LoVo (cell line): Measurements from ENCODE around the gene ESYT1.
A peak's percentile ranks its signal among the peaks of the same experiment; 100 is the strongest.
"Not testable (repeated sequence)": the region's sequence is repeated elsewhere in the genome, so short reads cannot be mapped to it uniquely, and the experiment has no call there.

ENCODE experiments used
- DNase-seq: peaks from one replicate; pipeline ENCODE4 v3.0.0-alpha.2; 2016; ENCODE audit warnings: low spot score

Gene ESYT1

DNA sequence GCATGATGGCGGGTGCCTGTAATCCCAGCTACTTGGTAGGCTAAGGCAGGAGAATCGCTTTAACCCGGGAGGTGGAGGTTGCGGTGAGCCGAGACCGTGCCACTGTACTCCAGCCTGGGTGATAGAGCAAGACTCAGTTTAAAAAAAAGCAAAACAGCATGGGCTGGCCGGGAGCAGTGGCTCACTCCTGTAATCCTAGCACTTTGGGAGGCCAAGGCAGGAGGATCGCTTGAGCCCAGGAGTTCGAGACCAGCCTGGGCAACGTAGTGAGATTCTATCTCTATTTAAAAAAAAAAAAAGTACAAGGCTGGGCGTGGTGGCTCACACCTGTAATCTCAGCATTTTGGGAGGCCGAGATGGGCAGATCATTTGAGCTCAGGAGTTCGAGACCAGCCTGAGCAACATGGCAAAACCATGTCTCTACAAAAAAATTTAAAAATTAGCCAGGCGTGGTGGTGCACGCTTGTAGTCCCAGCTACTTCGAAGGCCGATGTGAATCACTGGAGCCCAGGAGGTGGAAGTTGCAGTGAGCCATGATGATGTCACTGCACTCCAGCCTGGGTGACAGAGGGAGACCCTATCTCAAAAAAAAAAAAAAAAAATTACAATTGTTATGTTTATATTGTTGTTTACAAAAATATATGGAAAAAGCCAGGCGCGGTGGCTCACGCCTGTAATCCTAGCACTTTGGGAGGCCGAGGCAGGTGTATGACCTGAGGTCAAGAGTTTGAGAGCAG lies 28.6 kb downstream of the ESYT1 start:
- not testable (repeated sequence) for DNase-seq

GRCh38 chr12:56157201-56158028 lies 29.3 kb downstream of the ESYT1 start:
- DNase-seq, result peak; percentile 88

GRCh38 chr12:56158029-56158925 lies 30.2 kb downstream of the ESYT1 start, which contains the start of gene MYL6:
MYL6 (plus strand) TSS chr12:56158359; CDS start chr12:56158402, 43 bp downstream.
- DNase-seq, result peak; percentile 100

- peak; percentile 76 for DNase-seq
These were observed 30.9 kb downstream of the ESYT1 start for GRCh38 chr12:56158926-56159461.

DNA sequence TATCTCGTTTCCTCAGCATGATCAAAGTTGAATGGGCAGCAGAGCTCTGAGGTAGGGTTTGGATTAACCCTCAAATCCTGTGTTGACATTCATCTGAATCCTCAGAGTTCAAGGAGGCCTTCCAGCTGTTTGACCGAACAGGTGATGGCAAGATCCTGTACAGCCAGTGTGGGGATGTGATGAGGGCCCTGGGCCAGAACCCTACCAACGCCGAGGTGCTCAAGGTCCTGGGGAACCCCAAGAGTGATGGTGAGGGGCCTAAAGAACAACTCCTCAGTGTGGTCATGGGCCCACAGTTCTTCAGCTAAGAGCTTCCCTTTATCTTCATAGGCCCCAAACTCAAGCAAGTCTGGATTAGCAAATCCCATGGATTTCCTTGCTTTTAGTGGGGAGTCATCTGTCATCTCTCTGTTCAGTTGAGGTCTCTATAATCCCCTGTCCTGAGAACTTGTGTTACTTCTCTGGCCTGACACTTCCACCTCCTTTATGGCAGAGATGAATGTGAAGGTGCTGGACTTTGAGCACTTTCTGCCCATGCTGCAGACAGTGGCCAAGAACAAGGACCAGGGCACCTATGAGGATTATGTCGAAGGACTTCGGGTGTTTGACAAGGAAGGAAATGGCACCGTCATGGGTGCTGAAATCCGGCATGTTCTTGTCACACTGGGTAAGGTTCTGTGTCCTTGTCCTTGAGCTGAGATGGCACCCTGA lies 31.6 kb downstream of the ESYT1 start:
- DNase-seq, result no peak

GRCh38 chr12:56160193-56160763 lies 32.2 kb downstream of the ESYT1 start:
- DNase-seq, result no peak

DNA sequence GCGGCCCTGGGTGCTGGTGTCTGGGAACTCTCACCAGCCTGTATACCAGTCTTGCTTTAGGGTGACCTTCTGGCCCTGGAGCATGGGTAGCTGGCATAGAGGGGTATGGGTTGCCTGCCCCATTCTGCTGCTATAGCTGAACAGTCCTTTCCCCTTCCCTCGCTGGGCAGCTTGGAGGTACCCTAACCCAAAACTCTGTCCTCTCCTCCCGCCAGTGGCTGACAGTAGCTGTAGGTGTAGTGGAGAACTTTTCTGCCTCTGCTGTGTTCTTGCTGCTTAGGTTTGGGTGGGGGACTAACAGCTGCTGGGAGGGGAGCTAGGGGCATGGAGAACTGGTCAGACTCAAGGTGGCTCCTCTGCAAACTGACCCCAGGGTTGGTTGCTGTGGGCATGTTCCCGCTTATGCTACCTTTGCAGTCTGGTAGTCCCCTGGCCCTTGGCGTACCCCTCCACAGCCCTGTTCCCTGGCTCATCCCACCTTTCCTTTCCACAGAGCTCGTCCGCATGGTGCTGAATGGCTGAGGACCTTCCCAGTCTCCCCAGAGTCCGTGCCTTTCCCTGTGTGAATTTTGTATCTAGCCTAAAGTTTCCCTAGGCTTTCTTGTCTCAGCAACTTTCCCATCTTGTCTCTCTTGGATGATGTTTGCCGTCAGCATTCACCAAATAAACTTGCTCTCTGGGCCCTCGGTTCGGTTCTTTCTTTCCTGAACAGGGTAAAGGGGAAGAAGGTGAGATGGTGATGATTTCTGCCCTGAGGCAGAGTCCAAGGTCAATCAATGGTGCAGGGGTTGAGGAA lies 33.0 kb downstream of the ESYT1 start:
- DNase-seq, result no peak

- no peak for DNase-seq
These were observed 33.8 kb downstream of the ESYT1 start for GRCh38 chr12:56161690-56162351.

GRCh38 chr12:56162468-56163290 lies 34.6 kb downstream of the ESYT1 start:
- no peak for DNase-seq

- DNase-seq, result no peak
These were observed 35.7 kb downstream of the ESYT1 start for GRCh38 chr12:56163533-56164344.

GRCh38 chr12:56164345-56164729 lies 36.3 kb downstream of the ESYT1 start:
- no peak for DNase-seq

- DNase-seq, result no peak
These were observed 37.3 kb downstream of the ESYT1 start for GRCh38 chr12:56165369-56165768.

- DNase-seq, result no peak
These were observed 41.2 kb downstream of the ESYT1 start for GRCh38 chr12:56169229-56169759.

GRCh38 chr12:56172839-56173238 lies 44.8 kb downstream of the ESYT1 start:
- no peak for DNase-seq

DNA sequence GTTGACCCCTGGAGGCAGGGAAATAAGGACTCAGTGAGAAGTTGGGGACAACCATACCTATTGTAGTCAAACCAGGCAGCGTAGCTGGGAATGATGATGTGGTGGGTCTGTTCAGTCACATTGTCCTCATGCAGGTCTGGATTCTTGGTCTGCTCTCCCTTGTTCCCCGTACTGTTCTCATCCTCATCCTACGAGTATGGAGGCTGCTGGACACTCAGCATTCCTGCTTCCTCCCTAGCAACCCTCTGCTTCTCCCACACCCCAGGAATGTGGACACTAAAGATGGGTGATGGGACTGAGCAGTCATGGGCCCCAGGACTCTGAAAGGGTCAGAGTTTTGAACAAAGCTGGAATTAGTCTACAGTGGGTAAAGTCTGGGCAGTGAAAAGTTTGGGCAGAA lies 50.3 kb downstream of the ESYT1 start:
- DNase-seq, result no peak

DNA sequence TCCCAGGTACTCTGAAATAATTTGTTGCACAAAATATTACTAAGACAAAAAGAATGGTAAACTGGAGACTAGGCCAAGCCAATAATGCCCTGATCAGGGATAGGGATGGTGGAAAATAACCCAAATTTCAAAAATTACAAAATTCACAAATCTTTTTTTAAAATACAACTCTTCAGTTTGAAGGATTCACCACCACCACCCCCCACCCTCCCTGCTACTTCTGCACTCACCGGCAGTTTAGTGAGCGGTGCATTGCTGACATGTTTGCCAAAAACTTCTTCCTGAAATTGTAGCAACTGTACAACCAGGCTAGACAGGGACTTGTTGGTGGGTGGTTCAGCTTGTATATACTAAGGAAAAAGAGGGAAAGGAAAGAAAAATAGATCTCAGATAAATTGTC lies 58.9 kb downstream of the ESYT1 start:
- no peak for DNase-seq

GRCh38 chr12:56188131-56188777 lies 60.2 kb downstream of the ESYT1 start:
- no peak for DNase-seq
